Glomerular visceral epithelial cell (primary cell): ENCODE measurements around the gene CCDC88C.
A peak's percentile ranks its signal among the peaks of the same experiment; 100 is the strongest.

ENCODE experiments used
- DNase-seq: peaks from one replicate; pipeline ENCODE4 v3.0.0-alpha.2; 2016; ENCODE audit errors: extremely low spot score

Gene CCDC88C

GRCh38 chr14:91293281-91293680 is 124.3 kb downstream of the CCDC88C start:
- DNase-seq, result no peak

DNA sequence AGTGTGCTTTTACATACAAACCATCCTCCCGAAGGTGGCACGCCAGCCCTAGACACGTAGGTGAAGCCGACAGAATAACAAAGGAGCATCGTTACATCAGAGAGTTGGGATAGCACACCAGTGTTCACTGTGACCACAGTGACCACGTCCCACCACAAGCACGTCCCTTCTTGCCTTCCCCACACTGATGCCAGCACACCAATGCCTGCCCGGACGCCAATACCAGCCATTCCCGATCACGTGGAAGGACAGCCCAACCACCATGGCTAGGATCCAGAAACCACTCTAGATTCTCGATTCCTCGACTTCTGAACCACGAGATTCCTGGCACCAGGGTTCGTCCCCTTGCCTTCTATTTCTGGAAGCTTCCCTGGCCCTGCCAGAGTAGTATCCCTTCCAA is 125.1 kb downstream of the CCDC88C start:
- no peak for DNase-seq

DNA sequence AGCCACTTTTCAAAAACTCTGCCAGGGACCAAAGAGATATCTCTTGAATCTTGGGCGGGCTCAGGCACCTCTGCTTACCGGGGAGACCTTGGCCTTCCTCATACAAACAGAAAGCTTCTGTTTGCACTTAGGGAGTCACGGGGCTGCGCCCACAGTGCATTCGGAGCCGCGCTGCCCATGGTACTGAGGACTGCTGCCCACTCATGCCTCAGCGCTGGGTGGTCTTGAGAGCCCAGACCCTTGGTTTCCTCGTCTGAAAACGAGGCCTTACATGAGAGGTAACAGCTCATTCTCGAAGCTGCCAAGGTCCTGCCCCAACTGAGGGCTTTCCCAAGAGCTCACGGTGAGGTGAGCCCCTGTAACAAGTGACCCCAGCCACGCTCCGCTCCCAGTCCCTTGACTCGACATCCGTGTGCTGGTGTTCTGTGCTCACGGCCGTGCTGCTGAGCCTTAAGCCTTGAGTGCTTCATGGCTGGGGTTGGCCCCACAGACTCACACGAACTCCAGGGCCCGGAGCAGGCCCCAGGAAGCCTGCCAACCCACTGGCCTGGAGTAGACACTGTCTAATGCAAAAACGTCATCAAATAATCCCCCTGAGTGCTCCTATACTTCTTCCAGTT is 125.7 kb downstream of the CCDC88C start:
- DNase-seq, result no peak

- DNase-seq, result no peak
Observed at GRCh38 chr14:91290986-91291385, 126.6 kb downstream of the CCDC88C start.

GRCh38 chr14:91289464-91289863 is 128.2 kb downstream of the CCDC88C start:
- no peak for DNase-seq

DNA sequence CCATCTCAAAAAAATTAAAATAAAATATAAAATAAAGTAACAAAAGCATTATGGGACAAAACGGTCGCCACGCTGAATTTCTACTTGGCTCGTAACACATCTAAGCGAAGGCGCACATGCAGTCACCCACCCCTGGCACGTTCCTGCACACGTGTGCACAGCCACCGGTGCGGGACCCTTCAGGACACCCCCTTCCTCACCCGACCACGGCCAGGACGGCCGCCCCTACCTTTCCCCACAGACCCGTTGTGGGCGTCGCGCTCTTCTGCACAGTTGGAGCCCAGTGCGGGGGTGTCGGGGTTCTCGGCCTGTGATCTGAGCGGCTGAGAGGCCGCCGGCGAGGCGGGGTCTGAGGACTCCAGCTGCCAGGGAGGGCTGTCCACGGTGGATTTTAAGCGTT is 128.7 kb downstream of the CCDC88C start:
- no peak for DNase-seq

DNA sequence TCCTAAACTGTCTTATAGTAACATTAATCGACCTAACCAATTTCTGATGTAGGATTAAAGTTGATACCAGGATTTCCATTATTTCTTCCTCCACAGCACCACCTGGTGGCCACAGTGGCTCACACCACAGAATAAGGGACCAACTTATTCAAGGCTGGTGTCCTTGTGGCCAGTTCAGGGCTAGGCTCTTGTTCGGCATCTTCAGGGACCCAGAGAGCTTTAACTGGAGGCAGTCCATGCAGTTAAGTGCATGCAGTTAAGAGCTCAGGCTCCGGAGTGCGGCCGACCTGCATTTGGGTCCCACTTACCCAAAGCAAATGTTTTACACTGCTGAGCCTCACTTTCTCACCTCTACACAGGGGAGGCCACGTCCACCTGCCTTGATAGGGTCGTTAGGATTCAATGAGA is 131.1 kb downstream of the CCDC88C start:
- DNase-seq, result peak; percentile 77

GRCh38 chr14:91284791-91285548 is 132.7 kb downstream of the CCDC88C start:
- DNase-seq, result no peak

GRCh38 chr14:91284146-91284790 is 133.4 kb downstream of the CCDC88C start:
- peak; percentile 65 for DNase-seq

DNA sequence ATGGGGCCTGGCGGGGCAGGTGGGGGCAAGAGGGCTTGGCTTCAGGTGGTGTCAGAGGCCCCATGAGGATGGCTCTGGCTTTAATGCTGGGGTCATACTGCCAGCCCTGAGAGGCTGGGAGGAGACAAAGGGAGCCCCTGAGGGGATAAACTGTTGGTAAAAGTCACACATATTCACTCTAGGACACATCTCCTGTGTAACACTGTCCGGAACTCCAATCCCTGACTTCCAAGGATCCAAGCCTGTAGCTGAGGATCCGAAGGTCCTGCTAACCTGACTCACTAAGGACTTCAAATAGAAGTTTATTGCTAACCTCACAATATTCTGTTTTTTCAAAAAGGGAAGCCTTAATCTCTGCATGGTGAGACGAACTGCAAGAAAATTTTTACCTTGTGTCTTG is 134.0 kb downstream of the CCDC88C start:
- DNase-seq, result no peak

DNA sequence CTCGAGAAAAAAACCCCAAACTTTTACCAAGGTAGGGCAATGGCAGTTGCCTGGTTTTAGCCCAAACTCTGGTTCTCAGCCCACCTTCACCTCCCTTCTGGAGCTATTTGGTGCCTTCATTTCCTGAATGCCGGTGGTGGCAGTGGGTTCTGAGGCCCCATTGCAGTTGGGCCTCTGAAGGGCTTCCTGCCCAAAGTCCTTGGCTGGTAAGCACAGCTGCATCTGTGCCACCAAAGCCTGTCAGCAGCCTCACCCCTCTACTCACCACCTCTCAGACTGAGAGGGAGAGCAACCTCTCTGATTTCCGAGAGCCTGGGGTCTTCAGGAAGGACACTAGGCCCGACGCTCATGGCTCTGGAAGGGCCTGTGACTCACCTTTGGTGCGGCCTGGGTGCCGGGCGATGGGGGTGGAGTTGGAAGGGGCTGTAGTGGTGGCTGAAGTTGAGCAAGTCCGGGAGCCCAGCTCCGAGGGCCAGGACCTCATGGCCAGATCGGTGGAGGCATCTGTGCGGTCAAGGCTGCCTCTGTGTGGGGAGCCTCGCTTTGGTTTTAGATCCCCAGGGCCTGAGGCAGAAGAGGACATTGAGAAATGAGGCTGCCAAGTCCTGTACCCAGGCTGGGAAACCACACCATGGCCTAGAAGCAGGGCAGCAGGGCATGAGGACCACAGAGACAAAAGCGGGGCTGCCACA is 134.5 kb downstream of the CCDC88C start:
- DNase-seq, result no peak

DNA sequence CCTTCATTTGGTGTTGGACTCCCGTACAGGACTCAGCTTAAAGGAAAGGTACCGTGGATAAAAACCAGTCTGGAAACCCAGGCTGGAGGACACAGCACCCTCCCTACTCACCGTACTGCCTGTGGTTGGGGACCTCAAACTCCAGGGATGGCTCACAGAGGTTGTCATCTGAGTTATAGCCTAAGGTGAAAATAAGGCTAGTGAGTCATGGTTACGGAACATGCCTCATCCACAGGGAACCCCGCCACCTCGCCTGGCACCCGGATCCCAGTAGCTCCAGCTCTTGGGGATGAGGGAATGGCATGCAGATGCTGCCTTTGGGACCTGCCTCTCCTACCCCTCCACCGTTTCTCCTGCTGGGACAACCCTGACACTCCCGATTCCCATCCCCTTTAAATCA is 136.3 kb downstream of the CCDC88C start:
- DNase-seq, result peak; percentile 51

- no peak for DNase-seq
Observed at GRCh38 chr14:91280129-91280528, 137.5 kb downstream of the CCDC88C start.

- DNase-seq, result no peak
Observed at GRCh38 chr14:91279354-91279753, 138.3 kb downstream of the CCDC88C start.

- DNase-seq, result no peak
Observed at GRCh38 chr14:91278383-91278715, 139.3 kb downstream of the CCDC88C start.

DNA sequence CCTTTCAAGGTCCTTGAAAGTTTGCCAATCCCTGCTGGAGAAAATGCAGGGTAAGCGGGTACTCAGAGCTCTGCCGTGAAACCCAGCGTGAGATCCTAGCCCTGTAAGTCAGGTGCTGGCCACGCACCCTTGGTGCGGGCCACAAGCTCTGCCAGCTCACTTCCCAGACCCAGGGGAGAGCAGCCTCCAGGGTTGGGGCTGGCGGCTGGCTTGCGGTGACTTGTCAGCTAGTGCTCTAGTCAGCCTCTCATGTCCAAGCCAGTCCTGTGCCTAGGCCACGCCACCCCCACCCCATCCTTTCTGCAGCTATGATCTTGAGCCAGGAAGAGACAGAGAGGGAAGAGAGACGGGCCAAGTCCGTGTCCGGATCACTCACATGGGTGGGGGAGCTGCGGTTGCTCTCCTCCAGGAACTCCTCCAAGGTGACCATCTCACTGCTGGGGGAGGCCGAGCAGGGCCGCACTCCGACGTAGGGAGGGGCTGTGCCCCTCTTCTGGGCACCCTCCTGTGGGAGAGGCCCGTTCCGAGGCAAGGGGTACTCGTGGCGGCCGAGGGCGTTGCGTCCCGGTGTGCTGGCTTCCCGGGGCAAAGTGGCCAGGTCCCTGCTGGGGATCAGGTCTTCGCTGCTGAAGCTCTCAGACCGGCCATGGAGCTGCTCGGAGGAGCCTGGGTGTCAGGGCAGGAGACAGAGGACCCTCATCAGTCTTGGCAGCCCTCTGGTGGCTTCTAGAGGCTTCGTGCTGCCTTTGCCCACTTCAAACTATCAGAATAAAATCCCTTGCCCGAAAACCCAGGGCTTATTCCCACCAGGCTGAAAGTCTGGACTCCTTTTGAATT is 139.9 kb downstream of the CCDC88C start:
- no peak for DNase-seq

- DNase-seq, result no peak
Observed at GRCh38 chr14:91274796-91275195, 142.8 kb downstream of the CCDC88C start.

GRCh38 chr14:91273885-91274273 is 143.7 kb downstream of the CCDC88C start:
- no peak for DNase-seq

DNA sequence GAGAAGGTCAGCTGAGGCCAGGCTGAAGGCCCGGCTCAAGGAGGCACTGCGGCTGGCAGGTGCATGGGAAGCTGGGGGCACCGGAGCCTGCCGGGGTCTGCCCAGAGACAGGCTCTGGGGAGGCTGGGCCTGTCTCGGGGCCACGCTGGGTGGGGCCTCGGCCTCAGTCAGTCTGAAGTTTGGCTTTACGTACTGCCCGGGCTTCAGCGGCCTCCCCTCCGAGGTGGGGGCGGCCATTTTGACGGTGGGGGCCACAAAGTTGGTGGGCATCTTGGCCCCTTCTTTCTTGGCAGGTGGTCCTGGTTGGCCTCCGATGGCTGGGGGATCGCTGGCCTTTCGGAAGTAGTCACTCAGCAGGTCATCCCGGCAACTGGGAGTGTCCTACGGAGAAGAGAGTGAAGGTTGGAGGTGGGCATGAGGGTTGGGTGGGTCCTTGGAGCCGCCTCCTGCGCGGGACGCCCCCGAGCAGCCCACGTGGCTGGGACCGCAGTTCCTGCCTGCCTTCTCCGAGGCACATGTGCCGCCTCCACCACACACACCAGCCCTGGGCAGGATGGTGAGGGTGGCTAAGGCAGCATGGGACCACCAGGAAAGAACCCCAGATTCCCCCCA is 144.2 kb downstream of the CCDC88C start:
- DNase-seq, result no peak

DNA sequence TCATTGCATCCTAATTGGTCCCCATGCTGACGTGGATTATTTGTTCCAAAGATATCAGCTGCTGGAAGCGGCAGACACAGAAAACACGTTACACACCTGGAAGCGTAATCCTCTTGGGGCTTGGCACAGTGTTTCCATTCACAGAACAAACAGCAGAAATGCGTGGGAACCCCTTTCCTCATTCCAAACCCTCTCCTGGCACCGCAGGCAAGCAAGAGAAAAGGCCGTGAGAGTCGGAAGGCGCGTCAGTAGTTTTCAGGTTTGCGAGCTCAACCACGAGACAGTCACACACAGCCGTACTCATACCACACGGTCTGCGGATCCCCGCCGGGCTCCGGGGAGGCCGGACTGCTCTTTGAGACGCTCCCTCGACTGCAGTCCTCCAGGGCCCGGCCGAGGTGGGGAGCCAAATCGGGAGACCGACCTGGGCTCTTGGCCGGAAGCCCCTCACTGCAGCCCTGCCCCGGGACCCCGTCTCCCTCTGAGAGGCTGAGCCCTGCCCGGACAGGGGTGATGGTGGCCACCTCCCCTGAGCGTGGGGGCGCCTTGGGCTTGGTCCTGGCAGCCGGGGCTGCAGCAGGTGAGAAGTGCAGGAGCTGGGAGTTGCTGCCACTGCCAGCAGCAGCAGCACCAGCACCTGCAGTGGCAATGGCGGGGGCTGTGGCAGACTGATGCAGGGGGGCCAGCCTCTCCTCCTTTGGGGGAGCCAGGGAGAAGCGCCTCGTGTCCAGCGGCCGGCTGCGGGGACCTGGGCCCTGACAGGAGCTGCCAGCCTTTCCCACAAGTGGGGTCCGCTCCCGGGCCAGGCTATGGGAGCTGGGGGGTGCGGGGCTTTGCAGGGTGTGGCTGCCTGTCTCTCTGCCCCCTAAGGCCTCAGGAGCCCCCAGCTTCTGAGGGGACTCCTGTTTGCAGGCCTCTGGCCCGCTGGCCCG is 145.0 kb downstream of the CCDC88C start:
- DNase-seq, result no peak
